Ishikawa (cell line): ENCODE data around the gene CCDC137.

Experiments used
- CREB1 ChIP-seq: IDR thresholded peaks from 2 replicates; pipeline ENCODE4 v1.6.1; 2012; ENCODE audit warnings: low read depth
- EGR1 ChIP-seq: IDR thresholded peaks from 2 replicates; pipeline ENCODE4 v1.6.1; 2012
- EP300 ChIP-seq: IDR thresholded peaks from 2 replicates; pipeline ENCODE4 v1.6.1; 2012; ENCODE audit warnings: borderline replicate concordance
- FOXM1 ChIP-seq: IDR thresholded peaks from 2 replicates; pipeline ENCODE4 v1.6.1; 2012; ENCODE audit warnings: low read depth, borderline replicate concordance
- MAX ChIP-seq: IDR thresholded peaks from 2 replicates; pipeline ENCODE4 v1.6.1; 2012
- NFIC ChIP-seq: IDR thresholded peaks from 2 replicates; pipeline ENCODE4 v1.6.1; 2012
- RAD21 ChIP-seq: IDR thresholded peaks from 2 replicates; pipeline ENCODE4 v1.6.1; 2012; ENCODE audit warnings: low read depth
- TAF1 ChIP-seq: IDR thresholded peaks from 2 replicates; pipeline ENCODE4 v1.6.1; 2012; ENCODE audit warnings: low read depth, mild to moderate bottlenecking
- TCF12 ChIP-seq: IDR thresholded peaks from 2 replicates; pipeline ENCODE4 v1.6.1; 2012; ENCODE audit warnings: low read depth
- TEAD4 ChIP-seq: IDR thresholded peaks from 2 replicates; pipeline ENCODE4 v1.6.1; 2012
- YY1 ChIP-seq: IDR thresholded peaks from 2 replicates; pipeline ENCODE4 v1.6.1; 2012; ENCODE audit warnings: low read depth
- TF ChIP-seq, protein P1 (sequence below): IDR thresholded peaks from 2 replicates; pipeline ENCODE4 v1.6.1; 2012; ENCODE audit warnings: low read depth, mild to moderate bottlenecking
- TF ChIP-seq, protein P2 (sequence below): IDR thresholded peaks from 2 replicates; pipeline ENCODE4 v1.6.1; 2012

GRCh38 chr17:81662002-81662401, 4.5 kb upstream of the CCDC137 start:
- TF ChIP-seq EP300, result no peak
- TF ChIP-seq, protein P1, sequence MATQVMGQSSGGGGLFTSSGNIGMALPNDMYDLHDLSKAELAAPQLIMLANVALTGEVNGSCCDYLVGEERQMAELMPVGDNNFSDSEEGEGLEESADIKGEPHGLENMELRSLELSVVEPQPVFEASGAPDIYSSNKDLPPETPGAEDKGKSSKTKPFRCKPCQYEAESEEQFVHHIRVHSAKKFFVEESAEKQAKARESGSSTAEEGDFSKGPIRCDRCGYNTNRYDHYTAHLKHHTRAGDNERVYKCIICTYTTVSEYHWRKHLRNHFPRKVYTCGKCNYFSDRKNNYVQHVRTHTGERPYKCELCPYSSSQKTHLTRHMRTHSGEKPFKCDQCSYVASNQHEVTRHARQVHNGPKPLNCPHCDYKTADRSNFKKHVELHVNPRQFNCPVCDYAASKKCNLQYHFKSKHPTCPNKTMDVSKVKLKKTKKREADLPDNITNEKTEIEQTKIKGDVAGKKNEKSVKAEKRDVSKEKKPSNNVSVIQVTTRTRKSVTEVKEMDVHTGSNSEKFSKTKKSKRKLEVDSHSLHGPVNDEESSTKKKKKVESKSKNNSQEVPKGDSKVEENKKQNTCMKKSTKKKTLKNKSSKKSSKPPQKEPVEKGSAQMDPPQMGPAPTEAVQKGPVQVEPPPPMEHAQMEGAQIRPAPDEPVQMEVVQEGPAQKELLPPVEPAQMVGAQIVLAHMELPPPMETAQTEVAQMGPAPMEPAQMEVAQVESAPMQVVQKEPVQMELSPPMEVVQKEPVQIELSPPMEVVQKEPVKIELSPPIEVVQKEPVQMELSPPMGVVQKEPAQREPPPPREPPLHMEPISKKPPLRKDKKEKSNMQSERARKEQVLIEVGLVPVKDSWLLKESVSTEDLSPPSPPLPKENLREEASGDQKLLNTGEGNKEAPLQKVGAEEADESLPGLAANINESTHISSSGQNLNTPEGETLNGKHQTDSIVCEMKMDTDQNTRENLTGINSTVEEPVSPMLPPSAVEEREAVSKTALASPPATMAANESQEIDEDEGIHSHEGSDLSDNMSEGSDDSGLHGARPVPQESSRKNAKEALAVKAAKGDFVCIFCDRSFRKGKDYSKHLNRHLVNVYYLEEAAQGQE, result no peak
- no peak for TF ChIP-seq TAF1
- no peak for TF ChIP-seq CREB1
- no peak for TF ChIP-seq RAD21
- no peak for TF ChIP-seq NFIC
- TF ChIP-seq TEAD4, result no peak
- TF ChIP-seq MAX, result no peak
- no peak for TF ChIP-seq TCF12
- TF ChIP-seq EGR1, result no peak
- TF ChIP-seq, protein P2, sequence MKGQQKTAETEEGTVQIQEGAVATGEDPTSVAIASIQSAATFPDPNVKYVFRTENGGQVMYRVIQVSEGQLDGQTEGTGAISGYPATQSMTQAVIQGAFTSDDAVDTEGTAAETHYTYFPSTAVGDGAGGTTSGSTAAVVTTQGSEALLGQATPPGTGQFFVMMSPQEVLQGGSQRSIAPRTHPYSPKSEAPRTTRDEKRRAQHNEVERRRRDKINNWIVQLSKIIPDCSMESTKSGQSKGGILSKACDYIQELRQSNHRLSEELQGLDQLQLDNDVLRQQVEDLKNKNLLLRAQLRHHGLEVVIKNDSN, result no peak
- no peak for TF ChIP-seq YY1
- TF ChIP-seq FOXM1, result no peak
